Psoas muscle (tissue), 8 donors: ENCODE measurements around the gene SH3BP5. TPM values are rescaled to one million over a fixed set of nuclear protein-coding genes. Genes with fewer than 3 reads are reported as not detected.

Experiments
- ATAC-seq, 4 donors: fragments of 200-7000 bp; cut with Tn5 transposase; one replicate each; pipeline ENCODE4 v1.9.1; 2020; ENCODE audit warnings: moderate library complexity in 3 of 4, mild to moderate bottlenecking in 2 of 4
- DNase-seq, 2 donors: peaks; one replicate each; pipeline ENCODE4 v3.0.0-alpha.2; 2020
- H3K27ac ChIP-seq: fragments of 200-600 bp; one replicate; pipeline ENCODE4 v1.8.0; 2022
- H3K27me3 ChIP-seq, 3 donors: fragments of 200-600 bp in 1 of 3; one replicate each; pipeline versions ENCODE4 v1.6.1 to v1.8.0; 2013 to 2022; ENCODE audit warnings: low read length in 2 of 3, mild to moderate bottlenecking in 2 of 3, moderate library complexity in 1 of 3; ENCODE audit not compliant: insufficient read depth in 3 of 3
- H3K36me3 ChIP-seq, 2 donors: fragments of 200-600 bp in 1 of 2; one replicate each; pipeline versions ENCODE4 v1.6.1 to v1.8.0; 2013 to 2022; ENCODE audit warnings: low read depth in 1 of 2, mild to moderate bottlenecking in 1 of 2, moderate library complexity in 1 of 2; ENCODE audit not compliant: insufficient read depth in 1 of 2
- H3K4me1 ChIP-seq: fragments of 200-600 bp; one replicate; pipeline ENCODE4 v1.8.0; 2022
- H3K4me3 ChIP-seq: fragments of 200-600 bp; one replicate; pipeline ENCODE4 v1.8.0; 2022; ENCODE audit warnings: mild to moderate bottlenecking
- H3K9me3 ChIP-seq: fragments of 200-600 bp; one replicate; pipeline ENCODE4 v1.8.0; 2022
- WGBS, 3 donors: extraction: QIAGEN DNeasy Blood & Tissue Kit; methylation state at CpG; one replicate each; pipeline versions ENCODE4 v1.1.6 to v1.1.7; 2013; 5-methylcytosine and 5-hydroxymethylcytosine counted together
- intact Hi-C, 2 donors: fragments of 100-400 bp; cut with DNase I; formaldehyde crosslinking; loops; one replicate each; pipeline versions ENCODE4 v1.11.0 to v1.14.2; 2022
- long read RNA-seq, 2 donors: library from polyadenylated mRNA; unstranded; transcript quantifications; one replicate each; pipeline ENCODE4 v2.0.0, GENCODE V29; 2021
- polyA plus RNA-seq, 3 donors: library from polyadenylated mRNA; stranded (reverse); fragments of 200-250 nt; gene quantifications; one replicate each; pipeline ENCODE4 v1.2.3, GENCODE V29; 2013
- total RNA-seq, 4 donors: library from RNA; stranded (reverse); fragmentation: NEBNext Ultra II Directional in 2 of 4; extraction: Animal tissue kit (Norgen Biotek cat#: 25700) in 2 of 4; gene quantifications; one replicate each; pipeline versions ENCODE4 v1.2.1 to v1.2.4, GENCODE V29; 2021 to 2023
- TF ChIP-seq, protein P1 (sequence below): fragments of 200-600 bp; IDR thresholded peaks from one replicate; pipeline ENCODE4 v1.8.0; 2022; ENCODE audit warnings: antibody characterized with exemption
- donor health status: healthy with polysubstance abuse.
- donor health status: DM: no; HTN: no; CAD: no; lungs with moderate emphysema.
- donor health status: Bipolar disorder and iron deficiency.
- donor health status: healthy.
- donor health status: DM: yes; HTN: yes; CAD: no.
- donor health status: DM: no; HTN: no; CAD: no.
- donor health status: DM: no; HTN: no; CAD: no.
- donor health status: DM: yes; HTN: yes; CAD: no.

The SH3BP5 gene, protein sequence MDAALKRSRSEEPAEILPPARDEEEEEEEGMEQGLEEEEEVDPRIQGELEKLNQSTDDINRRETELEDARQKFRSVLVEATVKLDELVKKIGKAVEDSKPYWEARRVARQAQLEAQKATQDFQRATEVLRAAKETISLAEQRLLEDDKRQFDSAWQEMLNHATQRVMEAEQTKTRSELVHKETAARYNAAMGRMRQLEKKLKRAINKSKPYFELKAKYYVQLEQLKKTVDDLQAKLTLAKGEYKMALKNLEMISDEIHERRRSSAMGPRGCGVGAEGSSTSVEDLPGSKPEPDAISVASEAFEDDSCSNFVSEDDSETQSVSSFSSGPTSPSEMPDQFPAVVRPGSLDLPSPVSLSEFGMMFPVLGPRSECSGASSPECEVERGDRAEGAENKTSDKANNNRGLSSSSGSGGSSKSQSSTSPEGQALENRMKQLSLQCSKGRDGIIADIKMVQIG
- 10 to 100 TPM; 14.4 to 57.1 (median 23.6) TPM for total RNA-seq
- 10 to 100 TPM; 42.8 to 63.0 (median 59.2) TPM for polyA plus RNA-seq
- long read RNA-seq, donor 1, transcript SH3BP5-202 (9 exons, 2,822 nt), result major isoform, 38 of 44 reads
- long read RNA-seq, donor 1, partial matches to known transcripts, result 1 of 44 reads
- long read RNA-seq, donor 1, other reads (novel, unspliced or antisense), result 5 of 44 reads
- long read RNA-seq, donor 2, transcript SH3BP5-202 (9 exons, 2,822 nt), result major isoform, 38 of 50 reads
- long read RNA-seq, donor 2, partial matches to known transcripts, result 5 of 50 reads
- long read RNA-seq, donor 2, other reads (novel, unspliced or antisense), result 7 of 50 reads

DNA sequence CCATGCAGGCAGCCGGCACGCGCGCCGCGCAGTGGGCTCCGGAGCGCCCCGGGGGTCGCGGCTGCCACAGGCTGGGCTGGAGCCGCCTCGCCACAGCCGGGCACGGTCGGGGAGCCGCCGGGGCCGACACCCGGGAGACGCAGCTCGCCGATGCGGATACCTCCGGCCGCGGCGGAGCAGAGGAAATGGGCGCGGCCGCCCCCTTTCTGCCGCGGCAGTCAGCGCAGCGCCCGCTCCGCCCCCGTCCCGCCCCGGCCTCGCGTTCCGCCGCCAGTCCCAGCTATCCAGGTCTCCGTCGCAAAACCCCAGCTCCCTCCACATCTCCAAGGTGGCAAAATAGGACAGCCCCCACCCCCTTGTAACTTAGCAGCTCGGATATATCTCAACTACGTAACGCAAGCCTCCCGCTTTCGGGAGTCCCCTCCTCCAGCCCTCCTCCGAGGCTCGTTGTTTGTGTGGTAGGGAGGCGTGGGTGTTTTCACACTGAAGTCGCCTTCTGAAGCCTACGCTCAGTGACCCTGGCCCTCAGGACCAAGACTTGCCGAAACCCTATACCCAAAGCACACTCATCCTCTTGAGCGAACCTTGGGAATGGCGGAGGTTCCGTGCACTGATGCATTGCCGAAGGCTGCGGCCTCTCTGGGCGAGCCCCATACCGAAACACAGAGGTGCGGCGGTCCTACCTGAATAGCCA, at the start of gene SH3BP5:
Gene SH3BP5, minus strand, starts transcription at position 182 of the 694 bp plus-strand sequence. Its CDS starts 178 bp downstream, at position 4.
- TF ChIP-seq, protein P1, sequence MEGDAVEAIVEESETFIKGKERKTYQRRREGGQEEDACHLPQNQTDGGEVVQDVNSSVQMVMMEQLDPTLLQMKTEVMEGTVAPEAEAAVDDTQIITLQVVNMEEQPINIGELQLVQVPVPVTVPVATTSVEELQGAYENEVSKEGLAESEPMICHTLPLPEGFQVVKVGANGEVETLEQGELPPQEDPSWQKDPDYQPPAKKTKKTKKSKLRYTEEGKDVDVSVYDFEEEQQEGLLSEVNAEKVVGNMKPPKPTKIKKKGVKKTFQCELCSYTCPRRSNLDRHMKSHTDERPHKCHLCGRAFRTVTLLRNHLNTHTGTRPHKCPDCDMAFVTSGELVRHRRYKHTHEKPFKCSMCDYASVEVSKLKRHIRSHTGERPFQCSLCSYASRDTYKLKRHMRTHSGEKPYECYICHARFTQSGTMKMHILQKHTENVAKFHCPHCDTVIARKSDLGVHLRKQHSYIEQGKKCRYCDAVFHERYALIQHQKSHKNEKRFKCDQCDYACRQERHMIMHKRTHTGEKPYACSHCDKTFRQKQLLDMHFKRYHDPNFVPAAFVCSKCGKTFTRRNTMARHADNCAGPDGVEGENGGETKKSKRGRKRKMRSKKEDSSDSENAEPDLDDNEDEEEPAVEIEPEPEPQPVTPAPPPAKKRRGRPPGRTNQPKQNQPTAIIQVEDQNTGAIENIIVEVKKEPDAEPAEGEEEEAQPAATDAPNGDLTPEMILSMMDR, result peak; percentile 76
- no peaks in the 10 kb centered on the region for H3K36me3 ChIP-seq
- intact Hi-C loops, result loop anchor here (2.0 to 5.0 kb wide), 4 partner anchors 45 to 64 kb away; no protein-coding TSS in a partner anchor
- peak; percentile 83 to 85 for DNase-seq
- ATAC-seq, result peak; percentile 76 to 86 (median 82)
- no peaks in the 10 kb centered on the region for H3K9me3 ChIP-seq
- peak within 1 kb of the TSS; percentile 90 for H3K4me3 ChIP-seq
- peaks cover 29% of the 10 kb centered on the region for H3K4me1 ChIP-seq
- peak within 1 kb of the TSS; percentile 85 for H3K27ac ChIP-seq
- WGBS, 3 donors, result 12 to 15% (median 14%) methylated on average over 53 to 66 of the region's 66 CpGs
- no peaks in the 10 kb centered on the region for H3K27me3 ChIP-seq

DNA sequence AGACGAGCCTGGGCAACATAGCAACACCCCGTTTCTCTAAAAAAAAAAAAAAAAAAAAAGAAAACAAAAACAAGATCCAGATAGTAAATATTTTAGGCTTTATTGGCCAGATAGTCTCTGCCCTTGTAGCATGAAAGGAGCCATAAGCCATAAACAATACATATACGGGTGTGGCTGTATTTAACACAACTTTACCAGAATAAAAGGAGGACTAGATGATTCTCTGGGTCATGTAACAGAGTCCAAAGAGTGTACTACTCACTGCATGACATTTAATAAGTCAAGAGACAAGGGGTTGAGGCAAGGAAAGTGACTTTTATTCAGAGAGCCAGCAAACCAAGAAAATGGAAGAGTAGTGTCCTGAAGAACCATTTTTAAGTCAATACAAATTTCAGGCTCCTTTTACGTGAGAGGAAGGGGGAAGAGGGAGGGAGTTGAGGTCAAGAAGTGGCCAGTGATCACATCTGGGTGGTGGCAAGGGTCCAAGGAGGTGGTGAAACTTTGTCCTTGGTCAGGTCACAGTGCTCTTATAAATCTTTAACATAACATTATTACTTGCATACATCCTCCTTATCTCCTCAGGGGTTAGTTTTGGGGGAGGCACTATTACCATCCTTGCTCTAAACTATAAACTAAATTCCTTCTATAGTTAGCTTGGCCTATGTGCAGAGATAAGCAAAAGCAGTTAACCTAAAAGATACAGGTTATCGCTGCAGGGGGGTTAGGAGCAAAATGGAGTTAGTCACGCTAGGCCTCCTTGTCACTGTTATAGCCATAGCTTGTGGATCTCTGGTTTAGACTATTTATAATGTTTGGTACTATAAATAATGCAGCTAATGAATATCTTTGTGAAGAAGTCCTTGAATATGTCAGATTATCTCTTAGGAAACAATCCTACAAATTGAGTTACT, 48.8 kb upstream of the SH3BP5 start:
- Histone ChIP-seq H3K4me1 (no peaks in the 10 kb centered on the region), H3K27me3 (no peaks in the 10 kb centered on the region), H3K36me3 (no peaks in the 10 kb centered on the region), H3K4me3 (no peak overlapping the region), H3K27ac (no peak overlapping the region), H3K9me3 (no peaks in the 10 kb centered on the region)
- TF ChIP-seq, protein P1, result no peak
- no peak for DNase-seq
- intact Hi-C loops, result loop anchor here (5.0 to 10.0 kb wide), 2 partner anchors 266 to 274 kb away; no protein-coding TSS in a partner anchor
- ATAC-seq, result no peak
- WGBS, 3 donors, result 72 to 79% (median 72%) methylated on average over 6 of the region's 6 CpGs

DNA sequence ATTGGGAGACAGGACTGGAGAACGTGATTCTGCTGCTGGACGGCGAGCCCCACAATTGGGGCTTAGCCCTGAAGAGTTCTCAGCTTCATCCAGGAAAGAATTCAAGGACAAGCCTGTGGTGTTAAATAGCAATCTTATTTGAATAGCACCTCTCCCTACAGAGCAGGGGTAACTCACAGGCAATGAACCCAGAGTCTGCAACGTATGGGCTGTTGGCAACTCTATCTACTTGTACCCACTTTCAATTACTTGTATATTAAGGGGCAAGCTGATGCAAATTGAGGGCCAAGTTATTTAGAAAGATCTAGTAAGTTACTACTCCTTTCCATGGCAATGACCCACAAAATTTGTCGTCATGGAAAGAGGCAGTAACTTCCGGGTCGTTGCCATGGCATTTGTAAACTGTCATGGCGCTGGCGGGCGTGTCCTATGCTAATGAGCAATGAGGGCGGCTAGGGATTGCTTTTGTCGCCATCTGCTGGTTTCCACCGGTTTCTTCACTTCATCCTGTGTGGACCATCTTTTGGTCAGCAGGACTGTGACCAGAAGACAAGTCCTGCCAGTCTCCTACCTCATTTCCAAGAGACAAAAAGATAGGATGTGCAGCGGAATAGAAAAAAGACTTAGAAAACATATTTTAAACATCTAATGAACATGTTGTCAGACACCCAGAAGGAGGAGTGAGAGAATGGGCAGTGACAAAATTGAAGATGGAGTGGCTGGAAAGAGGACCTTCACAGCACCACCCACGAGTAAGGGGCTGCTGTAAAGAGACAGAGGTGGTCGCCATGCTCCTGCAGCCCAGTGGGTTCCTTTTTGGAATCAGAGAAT, 45.8 kb upstream of the SH3BP5 start:
- H3K4me1 ChIP-seq, result no peaks in the 10 kb centered on the region
- intact Hi-C loops, result loop anchor here (1.0 to 5.0 kb wide), 4 partner anchors 46 to 176 kb away; partner anchors contain the start of gene SH3BP5 (in 2 of the 2)
- H3K9me3 ChIP-seq, result no peaks in the 10 kb centered on the region
- peak overlapping the region; percentile 43 for H3K4me3 ChIP-seq
- H3K27me3 ChIP-seq, result no peaks in the 10 kb centered on the region
- WGBS, 3 donors, result 24 to 29% (median 26%) methylated on average over 16 of the region's 16 CpGs
- H3K36me3 ChIP-seq, result no peaks in the 10 kb centered on the region
- TF ChIP-seq, protein P1, result peak; percentile 83
- peak overlapping the region; percentile 62 for H3K27ac ChIP-seq
- DNase-seq (peak; percentile 93 to 96), ATAC-seq (peak; percentile 98 to 100 (median 100))
